Hematopoietic multipotent progenitor cell treated with erythropoietin and hydrocortisone succinate and interleukin-3 and kit ligand, for 17 days (in vitro differentiated cells): Measurements from ENCODE around the gene TAOK2.
"Not testable (repeated sequence)": the region's sequence is repeated elsewhere in the genome, so short reads cannot be mapped to it uniquely, and the experiment has no call there.

Source experiments
- DNase-seq: peaks from one replicate; pipeline ENCODE4 v3.0.0-alpha.2; 2015; ENCODE audit warnings: low spot score

Gene TAOK2

GRCh38 chr16:30003670-30004423 is 30.2 kb downstream of the TAOK2 start:
- no peak for DNase-seq

GRCh38 chr16:30004424-30004776 is 30.7 kb downstream of the TAOK2 start:
- no peak for DNase-seq

- no peak for DNase-seq
These were observed 31.2 kb downstream of the TAOK2 start for GRCh38 chr16:30004811-30005242.

- DNase-seq: peak; percentile 23
These were observed 31.9 kb downstream of the TAOK2 start for GRCh38 chr16:30005341-30006094.

DNA sequence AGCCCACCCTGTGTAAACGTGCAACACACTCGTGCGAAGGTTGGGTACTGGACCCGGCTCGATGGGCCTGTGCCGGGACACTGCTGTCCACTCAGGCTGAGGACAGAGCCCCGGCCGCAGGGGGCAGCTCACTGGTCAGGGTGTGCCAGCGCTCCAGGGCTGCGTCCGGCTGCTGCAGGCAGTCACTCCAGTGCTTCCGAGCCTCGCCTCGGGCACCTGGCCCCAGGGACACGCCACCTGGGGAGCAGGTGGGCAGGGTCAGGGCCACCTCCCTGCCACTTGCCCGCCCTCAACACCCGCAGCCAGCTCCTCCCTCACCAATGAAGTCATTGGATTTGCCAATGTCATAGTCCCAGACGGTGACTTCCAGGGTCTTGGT is 32.4 kb downstream of the TAOK2 start:
- no peak for DNase-seq

- no peak for DNase-seq
These were observed 33.1 kb downstream of the TAOK2 start for GRCh38 chr16:30006659-30007377.

GRCh38 chr16:30007378-30007895 is 33.8 kb downstream of the TAOK2 start:
- DNase-seq: no peak

DNA sequence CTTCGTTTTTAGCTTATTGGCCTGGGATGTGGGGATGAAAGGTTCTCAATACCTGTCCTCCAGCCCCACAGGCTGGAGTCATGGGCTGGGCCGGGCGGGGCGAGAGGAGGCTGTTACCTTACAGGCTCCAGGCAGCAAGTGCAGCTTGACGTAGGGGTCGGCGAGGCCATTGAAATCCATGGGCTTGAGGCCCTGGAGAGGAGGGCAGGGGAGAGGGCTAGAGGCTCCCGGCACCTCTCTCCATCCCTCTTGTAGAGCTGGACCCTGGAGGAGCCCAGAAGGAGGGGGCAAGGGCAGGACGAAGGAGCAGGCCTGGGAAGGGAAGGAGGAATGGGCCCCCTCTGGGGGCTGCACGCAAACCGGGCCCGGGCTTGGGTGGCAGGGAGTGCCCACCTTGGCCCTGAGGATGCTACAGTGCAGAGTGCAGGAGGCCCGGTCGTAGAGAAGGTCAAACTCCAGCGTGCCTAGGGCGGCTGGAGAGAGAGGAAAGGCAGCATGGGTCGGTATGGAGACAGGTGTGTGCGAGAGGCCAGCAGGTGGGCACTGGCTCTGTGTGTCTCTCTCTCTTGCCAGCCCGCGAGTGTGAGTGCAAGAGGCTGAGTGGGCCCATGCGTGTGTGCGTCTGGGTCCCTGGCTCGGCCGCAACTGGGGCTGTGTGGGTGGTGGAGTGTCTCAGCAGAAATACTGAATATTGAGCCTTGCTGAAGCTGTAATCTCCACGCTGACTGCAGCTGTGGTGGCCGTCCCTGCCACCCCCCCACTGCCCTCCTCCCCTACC is 35.6 kb downstream of the TAOK2 start:
- DNase-seq: no peak

GRCh38 chr16:30009990-30010843 is 36.5 kb downstream of the TAOK2 start:
- DNase-seq: no peak

GRCh38 chr16:30010844-30011713 is 37.4 kb downstream of the TAOK2 start, which contains the start of gene DOC2A:
DOC2A (minus strand) TSS chr16:30011027; CDS start chr16:30010222, 805 bp downstream.
- no peak for DNase-seq

DNA sequence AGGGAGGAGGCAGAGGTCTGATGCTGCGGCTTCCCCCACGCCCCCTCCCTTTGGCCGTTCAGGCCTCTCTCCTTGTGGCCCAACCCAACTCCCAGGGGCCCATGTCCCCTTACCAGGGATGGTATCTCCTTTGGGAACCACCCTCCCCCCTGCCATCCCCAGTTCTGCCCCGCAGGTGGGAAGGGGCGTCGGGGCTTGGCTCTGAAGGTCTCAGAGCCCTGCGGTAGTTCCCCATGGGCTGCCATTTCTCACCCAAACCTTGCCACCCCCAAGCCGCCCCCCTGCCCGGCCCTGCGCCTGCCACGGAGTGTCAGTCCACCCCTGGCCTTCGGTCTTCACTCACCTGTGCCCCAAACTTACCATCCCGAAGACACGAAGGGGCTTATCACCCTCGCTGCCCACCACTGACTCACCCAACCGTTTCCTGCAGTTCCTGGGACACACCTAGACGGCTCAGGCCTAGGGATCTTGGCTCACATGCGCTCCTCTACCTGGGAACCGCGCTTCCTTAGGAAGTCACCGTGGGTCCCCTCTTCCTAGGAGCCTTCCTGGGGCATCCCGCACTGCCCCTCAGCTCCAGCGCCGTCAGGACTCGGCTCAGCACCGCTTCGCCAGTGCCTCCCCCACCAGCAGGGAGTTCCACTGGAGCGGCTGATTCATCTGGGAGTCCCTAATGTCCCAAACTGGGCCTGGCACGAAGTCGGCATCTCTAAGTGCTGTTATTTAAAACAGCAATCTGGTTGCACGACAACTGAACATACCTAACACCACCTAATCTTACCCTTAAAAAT is 38.2 kb downstream of the TAOK2 start:
- DNase-seq: no peak

GRCh38 chr16:30012598-30012997 is 38.9 kb downstream of the TAOK2 start:
- not testable (repeated sequence) for DNase-seq

DNA sequence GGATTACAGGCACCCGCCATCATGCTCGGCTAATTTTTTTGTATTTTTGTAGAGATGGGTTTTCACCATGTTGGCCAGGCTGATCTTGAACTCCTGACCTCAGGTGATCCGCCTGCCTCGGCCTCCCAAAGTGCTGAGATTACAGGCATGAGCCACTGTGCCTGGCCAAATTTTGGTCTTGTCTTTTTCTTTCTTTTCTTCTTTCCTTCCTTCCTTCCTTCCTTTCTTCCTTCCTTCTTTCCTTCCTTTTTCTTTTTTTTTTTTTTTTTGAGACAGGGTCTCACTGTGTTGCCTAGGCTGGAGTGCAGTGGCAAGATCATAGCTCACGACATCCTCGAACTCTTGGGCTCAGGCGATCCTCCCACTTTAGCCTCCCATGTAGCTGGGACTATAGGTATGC is 41.8 kb downstream of the TAOK2 start:
- not testable (repeated sequence) for DNase-seq

- no peak for DNase-seq
These were observed 43.0 kb downstream of the TAOK2 start for GRCh38 chr16:30016555-30017276.

- no peak for DNase-seq
These were observed 43.6 kb downstream of the TAOK2 start for GRCh38 chr16:30017277-30017656.

- not testable (repeated sequence) for DNase-seq
These were observed 44.3 kb downstream of the TAOK2 start for GRCh38 chr16:30017937-30018336.

DNA sequence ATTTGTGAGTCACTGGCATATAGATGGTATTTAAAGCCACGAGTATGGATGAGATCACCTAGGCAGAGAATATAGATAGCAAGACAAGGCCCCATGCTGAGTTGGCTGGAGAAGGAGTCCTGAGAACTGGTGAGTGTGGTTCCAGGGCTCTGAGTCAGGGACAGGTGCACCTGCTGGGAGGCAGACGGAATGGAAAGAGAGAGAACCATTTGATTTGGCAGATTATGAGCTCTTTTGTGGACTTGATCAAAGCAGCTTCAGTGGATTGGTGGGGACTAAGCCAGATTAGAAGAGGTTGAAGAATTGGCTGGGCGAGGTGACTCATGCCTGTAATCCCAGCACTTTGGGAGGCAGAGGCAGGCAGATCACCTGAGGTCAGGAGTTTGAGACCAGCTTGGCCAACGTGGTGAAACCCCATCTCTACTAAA is 45.1 kb downstream of the TAOK2 start:
- DNase-seq: no peak

GRCh38 chr16:30022887-30023286 is 49.2 kb downstream of the TAOK2 start, which contains the start of gene C16orf92:
C16orf92 (plus strand) TSS chr16:30023198; CDS start chr16:30023341, 143 bp downstream.
- no peak for DNase-seq
